Measurements from ENCODE around the gene STON2. TPM values are rescaled to one million over a fixed set of nuclear protein-coding genes. Genes with fewer than 3 reads are reported as not detected.

Gene STON2
- total RNA-seq, 1 experiment from 2014 or later, result 28.2 TPM

- Mint-ChIP-seq H3K4me3 (ENCODE audit: low read depth, unreplicated experiment) (no peak overlapping the region), H3K27ac (ENCODE audit: unreplicated experiment) (no peak overlapping the region), H3K36me3 (ENCODE audit: insufficient read depth, unreplicated experiment) (no peaks in the 10 kb centered on the region), H3K4me1 (ENCODE audit: low read depth, unreplicated experiment) (no peaks in the 10 kb centered on the region), H3K9me3 (ENCODE audit: low read depth, unreplicated experiment) (no peaks in the 10 kb centered on the region), H3K27me3 (ENCODE audit: unreplicated experiment) (no peaks in the 10 kb centered on the region)
- CTCF ChIA-PET, result no interaction called here
- BruUV-seq (replicated peaks), result no TSS peak
- no peak for DNase-seq
- intact Hi-C loops (cut with micrococcal nuclease; ENCODE audit: unreplicated experiment), result loop anchor here (2.0 to 5.0 kb wide), 2 partner anchors 35 to 54 kb away; no protein-coding TSS in a partner anchor
- TF ChIP-seq CTCF (IDR thresholded peaks at IDR 0.05; ENCODE audit: unreplicated experiment), result no peak
Observed at GRCh38 chr14:81268016-81268416, 132.1 kb downstream of the STON2 start.

- intact Hi-C loops (cut with micrococcal nuclease; ENCODE audit: unreplicated experiment), result loop anchor here (5.0 kb wide), 1 partner anchor 57 kb away; no protein-coding TSS in a partner anchor
- no peaks in the 10 kb centered on the region for H3K4me1 Mint-ChIP-seq (ENCODE audit: low read depth, unreplicated experiment)
- TF ChIP-seq CTCF (IDR thresholded peaks at IDR 0.05; ENCODE audit: unreplicated experiment), result no peak
- no peak for DNase-seq
- no peaks in the 10 kb centered on the region for H3K27me3 Mint-ChIP-seq (ENCODE audit: unreplicated experiment)
- no peaks in the 10 kb centered on the region for H3K9me3 Mint-ChIP-seq (ENCODE audit: low read depth, unreplicated experiment)
- H3K27ac Mint-ChIP-seq (ENCODE audit: unreplicated experiment), result no peak overlapping the region
- CTCF ChIA-PET, result no interaction called here
- H3K36me3 Mint-ChIP-seq (ENCODE audit: insufficient read depth, unreplicated experiment), result no peaks in the 10 kb centered on the region
- no TSS peak for BruUV-seq (replicated peaks)
- no peak overlapping the region for H3K4me3 Mint-ChIP-seq (ENCODE audit: low read depth, unreplicated experiment)
Observed at GRCh38 chr14:81265636-81266169, 134.4 kb downstream of the STON2 start.

GRCh38 chr14:81264671-81265070 lies 135.5 kb downstream of the STON2 start:
- Mint-ChIP-seq H3K9me3 (ENCODE audit: low read depth, unreplicated experiment) (no peaks in the 10 kb centered on the region), H3K4me3 (ENCODE audit: low read depth, unreplicated experiment) (no peak overlapping the region), H3K36me3 (ENCODE audit: insufficient read depth, unreplicated experiment) (no peaks in the 10 kb centered on the region), H3K27ac (ENCODE audit: unreplicated experiment) (no peak overlapping the region), H3K4me1 (ENCODE audit: low read depth, unreplicated experiment) (no peaks in the 10 kb centered on the region), H3K27me3 (ENCODE audit: unreplicated experiment) (no peaks in the 10 kb centered on the region)
- TF ChIP-seq CTCF (IDR thresholded peaks at IDR 0.05; ENCODE audit: unreplicated experiment), result no peak
- intact Hi-C loops (cut with micrococcal nuclease; ENCODE audit: unreplicated experiment), result loop anchor here (5.0 kb wide), 1 partner anchor 58 kb away; no protein-coding TSS in a partner anchor
- no peak for DNase-seq
- CTCF ChIA-PET, result no interaction called here
- BruUV-seq (replicated peaks), result no TSS peak

GRCh38 chr14:81263777-81264410 lies 136.2 kb downstream of the STON2 start:
- DNase-seq, result no peak

More at GRCh38 chr14:81263777-81264410, 136.2 kb downstream of the STON2 start:
- H3K36me3 Mint-ChIP-seq (ENCODE audit: insufficient read depth, unreplicated experiment), result no peaks in the 10 kb centered on the region
- no TSS peak for BruUV-seq (replicated peaks)
- no peaks in the 10 kb centered on the region for H3K27me3 Mint-ChIP-seq (ENCODE audit: unreplicated experiment)
- CTCF ChIA-PET, result no interaction called here
- no peak for TF ChIP-seq CTCF (IDR thresholded peaks at IDR 0.05; ENCODE audit: unreplicated experiment)
- intact Hi-C loops (cut with micrococcal nuclease; ENCODE audit: unreplicated experiment), result no loop called here
- H3K4me1 Mint-ChIP-seq (ENCODE audit: low read depth, unreplicated experiment), result no peaks in the 10 kb centered on the region
- no peaks in the 10 kb centered on the region for H3K9me3 Mint-ChIP-seq (ENCODE audit: low read depth, unreplicated experiment)
- no peak overlapping the region for H3K27ac Mint-ChIP-seq (ENCODE audit: unreplicated experiment)
- no peak overlapping the region for H3K4me3 Mint-ChIP-seq (ENCODE audit: low read depth, unreplicated experiment)

All from Calu3 (cell line).